Cerebellar nuclear complex (tissue), 1 donor: ENCODE data around the gene COL5A1.

Source experiments
- DNase-seq, 2 experiments: peaks; one replicate each; lab custom pipeline; 2025; lab: John Stamatoyannopoulos, UW

Gene COL5A1

DNA sequence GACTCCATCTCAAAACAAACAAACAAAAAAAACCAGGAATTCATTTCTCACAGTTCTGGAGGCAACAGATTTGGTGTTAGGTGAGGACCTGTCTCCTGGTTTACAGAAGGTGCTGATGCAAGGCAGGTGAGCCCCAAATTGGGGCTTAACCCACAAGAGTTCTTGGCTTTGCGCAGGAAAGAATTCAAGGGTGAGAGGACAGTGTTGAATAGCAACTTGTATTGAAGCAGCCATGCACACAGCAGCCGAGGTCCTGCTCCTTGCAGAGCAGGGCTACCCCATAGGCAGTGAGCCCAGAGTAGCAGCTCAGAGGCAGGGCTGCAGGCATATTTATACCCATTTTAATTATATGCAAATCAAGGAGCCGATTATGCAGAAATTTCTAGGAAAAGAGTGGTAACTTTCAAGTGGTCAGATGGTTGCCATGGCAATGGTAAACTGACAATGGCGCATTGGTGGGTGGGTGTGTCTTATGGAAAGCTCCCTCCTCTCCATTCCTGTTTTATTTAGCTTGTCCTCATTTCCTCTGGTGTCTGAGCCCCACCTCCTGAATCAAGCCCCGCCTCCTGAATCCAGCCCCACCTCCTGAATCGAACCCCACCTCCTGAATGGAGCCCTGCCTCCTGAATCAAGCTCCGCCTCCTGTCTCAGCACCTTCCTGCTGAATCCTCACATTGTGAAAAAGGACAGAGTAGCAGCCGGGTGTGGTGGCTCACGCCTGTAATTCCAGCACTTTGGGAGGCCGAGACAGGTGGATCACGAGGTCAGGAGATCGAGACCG is 34.5 kb upstream of the COL5A1 start:
- no peak for DNase-seq

DNA sequence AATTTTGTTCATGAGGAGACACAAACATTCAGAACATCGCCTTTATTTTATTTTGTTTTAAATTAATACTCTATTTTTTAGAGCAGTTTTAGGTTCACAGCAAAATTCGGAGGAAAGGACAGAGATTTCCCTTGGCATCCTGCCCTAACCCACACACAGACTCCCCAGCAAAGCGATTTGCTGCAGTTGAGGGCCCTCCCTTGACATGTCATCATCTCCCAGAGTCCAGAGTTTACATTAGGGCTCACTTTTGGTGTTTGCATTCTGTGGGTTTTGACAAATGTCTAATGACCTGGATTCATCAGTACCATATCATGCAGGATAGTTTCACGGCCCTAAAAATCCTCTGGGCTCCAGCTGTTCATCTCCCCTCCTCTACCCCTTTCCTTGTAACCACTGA is 33.6 kb upstream of the COL5A1 start:
- no peak for DNase-seq

DNA sequence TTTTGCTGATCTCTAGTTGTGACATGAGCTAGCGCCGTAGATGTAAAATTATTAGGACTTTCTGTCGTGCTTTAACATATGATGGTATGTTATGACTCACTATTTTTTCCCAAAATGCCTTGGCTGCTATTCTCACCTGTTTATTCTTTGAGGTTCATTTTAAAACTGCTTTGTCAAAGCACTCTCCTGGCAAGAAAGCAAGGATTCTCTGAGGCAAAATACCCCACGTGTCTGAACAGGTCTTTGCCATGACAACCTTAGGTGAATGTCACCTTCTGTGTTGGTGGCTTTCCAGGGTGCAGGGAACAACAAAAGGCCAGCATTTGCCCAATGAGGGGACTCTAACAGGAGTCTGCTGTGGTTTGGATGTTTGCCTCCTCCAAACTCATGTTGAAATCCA is 30.6 kb upstream of the COL5A1 start:
- no peak for DNase-seq

DNA sequence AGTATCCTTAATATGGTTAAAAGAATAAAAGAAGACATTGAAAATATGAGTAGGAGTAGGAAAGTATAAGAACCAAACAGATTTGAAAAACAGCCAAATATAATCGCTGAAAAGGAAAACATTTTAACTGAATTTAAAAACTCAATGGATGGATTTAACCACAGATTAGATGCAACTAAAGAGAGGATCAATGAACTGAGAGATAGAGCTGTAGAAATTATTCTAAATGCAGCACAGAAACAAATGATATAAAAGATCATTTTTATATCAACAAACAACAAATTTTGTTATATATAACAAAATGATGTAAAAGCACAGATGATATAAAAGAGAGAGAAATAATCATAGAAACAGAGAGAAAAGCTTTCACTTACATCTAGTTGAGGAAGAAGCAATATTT is 29.3 kb upstream of the COL5A1 start:
- no peak for DNase-seq

DNA sequence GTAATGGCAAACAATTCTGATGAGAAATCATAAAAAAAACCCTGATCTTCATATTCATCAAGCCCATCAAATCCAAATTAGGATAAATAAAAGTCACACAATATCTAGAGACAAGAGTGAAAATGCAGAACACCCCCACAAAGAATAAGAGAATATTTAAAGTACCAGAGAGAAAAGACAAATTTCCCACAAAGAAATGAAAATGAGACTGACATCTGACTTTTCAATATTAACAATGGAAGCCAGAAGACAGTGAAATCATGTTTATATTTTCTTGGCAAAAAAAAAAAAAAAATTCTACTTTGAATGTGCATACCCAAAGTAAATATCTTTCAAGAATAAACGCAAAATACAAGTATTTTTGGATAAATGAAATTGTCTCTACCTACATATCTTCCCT is 28.9 kb upstream of the COL5A1 start:
- DNase-seq: no peak

DNA sequence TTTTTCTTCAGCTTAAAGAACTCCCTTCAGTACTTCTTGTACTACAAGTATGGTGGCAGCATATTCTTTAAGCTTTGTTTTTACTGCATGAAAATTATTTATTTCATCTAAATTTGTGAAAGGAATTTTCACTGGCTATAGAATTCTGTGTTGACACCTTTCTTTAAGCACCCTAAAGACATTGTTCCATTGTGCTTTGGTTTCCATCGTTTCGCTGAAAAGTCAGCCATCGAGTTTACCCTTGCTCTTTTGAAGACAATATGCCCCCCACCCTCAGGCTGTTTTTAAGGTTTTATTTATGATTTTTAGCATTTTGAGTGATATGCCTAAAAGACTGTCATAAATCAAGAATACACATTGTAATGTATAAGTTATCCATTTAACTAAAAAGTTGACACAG is 27.3 kb upstream of the COL5A1 start:
- no peak for DNase-seq

DNA sequence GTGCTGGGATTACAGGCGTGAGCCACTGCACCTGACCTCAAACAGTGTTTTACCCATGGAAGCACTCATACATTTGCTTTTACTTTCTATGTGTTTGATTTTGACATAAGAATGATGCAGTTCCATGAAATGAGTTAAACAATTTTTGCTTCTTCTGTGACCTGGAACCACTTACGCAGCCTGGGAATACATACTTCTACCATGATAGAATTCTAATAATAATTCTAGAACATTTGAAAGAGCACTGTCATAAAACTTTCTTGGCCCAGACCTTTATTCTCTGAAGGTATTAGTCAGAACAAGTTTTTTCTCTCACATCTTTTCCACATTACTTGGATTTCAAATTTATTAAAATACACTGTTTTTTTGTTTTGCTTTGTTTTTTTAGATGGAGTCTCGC is 25.3 kb upstream of the COL5A1 start:
- DNase-seq: no peak

DNA sequence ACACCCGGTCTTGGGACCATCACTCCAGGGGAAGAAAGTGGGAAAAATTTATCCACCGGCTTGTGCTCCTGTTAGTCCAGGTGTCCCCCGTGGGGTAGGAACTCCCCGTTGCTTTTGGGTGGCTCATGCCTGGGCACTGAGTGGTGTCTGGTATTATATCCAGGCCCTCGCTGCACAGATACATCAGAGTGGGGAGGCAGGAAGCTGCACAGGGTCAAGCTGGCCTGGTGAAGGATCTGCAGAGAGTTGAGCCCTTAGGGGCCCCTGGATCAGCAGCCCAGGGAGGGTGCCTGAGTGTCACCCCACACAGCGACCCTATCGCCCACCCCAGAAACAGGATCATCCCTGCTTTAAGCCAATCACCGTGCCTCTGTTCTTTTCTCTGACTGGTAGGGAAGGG is 24.4 kb upstream of the COL5A1 start:
- no peak for DNase-seq

DNA sequence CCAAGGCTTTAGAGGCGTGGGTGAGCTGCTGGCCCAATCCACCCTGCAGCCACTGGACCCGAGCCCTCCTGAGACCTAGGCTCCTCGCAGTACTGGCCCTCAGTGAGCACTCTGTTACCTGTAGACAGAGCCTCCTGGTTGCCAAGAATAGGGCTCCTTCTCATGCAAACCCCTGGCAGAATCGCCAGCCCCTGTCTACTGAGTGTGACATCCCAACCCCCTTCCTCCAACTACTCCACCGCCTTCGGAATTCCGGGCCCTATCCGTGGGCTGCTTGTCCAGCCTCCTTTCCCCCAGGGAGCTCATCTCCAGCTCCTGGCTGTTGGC is 23.8 kb upstream of the COL5A1 start:
- no peak for DNase-seq

DNA sequence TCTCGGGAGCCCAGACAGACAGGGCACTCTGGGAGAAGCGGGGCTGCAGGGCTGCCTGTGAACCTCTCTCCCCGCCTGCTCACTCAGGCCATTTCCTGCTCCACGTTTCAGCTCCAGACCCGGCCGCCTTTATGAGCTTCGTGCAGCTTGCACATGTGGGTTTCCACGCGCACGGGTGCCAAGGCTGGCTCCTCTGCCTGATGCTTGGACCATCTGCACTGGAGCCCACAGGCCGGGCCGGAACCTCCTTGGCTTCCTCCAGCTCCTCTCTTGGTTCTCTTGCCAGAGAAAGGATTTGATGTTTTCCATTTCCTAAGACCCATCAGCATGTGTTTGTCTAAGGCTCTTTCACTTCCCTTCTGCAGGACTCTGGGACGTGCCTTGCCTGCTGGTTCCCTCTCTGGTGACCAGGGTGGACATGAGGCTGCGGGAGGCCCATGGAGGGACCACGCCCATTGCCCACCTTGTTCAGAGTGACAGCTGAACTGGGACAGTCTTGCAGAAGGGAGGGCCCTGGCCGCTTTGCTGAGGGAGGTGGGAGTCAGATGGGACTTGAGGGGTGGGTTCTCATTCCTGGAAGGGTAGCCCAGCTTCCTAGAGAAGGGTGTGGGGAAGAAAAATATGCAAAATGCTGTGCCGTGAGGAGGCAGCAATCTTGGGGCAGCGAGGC is 23.3 kb upstream of the COL5A1 start:
- DNase-seq: no peak

DNA sequence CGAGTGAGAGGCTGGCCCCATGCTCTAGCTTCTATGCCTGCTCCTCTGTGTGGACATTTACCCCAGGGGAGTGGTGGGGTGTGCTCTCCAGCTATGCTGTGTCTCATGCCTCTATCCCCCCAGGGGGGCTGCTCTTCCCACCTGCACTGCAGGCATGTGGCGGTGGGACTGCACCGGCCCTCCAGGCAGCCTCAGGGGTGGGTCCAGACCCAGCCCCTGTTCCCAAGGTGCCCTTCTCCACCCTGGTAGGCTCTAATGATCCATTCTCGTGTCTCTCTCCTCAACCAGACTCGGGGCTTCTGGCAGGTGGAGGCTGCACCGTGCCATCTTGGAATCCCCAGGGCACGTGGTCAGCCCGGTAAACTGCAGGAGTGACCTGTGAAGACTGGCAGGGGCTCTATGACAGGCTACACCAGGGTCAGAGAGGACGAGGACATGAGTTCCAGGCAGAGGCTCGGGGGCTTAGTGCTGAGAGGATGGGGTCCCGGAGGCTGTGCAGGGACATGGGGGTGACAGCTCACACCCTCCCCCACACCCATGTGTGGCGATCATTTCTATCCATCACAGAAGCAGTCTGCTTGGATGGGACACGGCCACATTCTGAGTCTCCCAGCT is 22.7 kb upstream of the COL5A1 start:
- DNase-seq: no peak

DNA sequence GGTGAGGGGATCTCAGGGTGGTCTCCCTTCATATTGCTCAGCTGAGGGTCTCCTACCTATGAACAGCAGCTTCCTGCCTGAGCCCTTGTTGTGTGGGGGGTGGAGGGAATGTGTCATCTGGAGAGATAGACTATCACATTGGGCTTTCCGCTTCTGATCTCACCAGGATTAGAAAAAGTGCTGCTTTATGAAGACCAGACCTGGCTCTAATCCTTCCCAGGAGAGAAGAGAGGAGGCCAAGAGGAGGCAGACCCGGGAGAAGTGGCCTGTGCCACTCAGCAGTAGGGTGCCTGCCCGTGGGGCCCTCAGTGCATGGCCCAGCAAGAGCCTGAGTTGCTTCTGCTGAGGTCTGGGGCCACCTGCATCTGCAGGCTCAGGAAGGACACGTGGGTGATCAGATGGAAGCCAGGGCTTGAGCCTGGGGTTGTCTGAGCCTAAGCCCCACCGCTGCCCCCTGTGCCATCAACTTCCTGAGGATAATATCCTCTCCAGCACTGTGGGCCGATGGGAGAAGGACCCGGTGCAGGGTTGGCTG is 22.1 kb upstream of the COL5A1 start:
- no peak for DNase-seq

DNA sequence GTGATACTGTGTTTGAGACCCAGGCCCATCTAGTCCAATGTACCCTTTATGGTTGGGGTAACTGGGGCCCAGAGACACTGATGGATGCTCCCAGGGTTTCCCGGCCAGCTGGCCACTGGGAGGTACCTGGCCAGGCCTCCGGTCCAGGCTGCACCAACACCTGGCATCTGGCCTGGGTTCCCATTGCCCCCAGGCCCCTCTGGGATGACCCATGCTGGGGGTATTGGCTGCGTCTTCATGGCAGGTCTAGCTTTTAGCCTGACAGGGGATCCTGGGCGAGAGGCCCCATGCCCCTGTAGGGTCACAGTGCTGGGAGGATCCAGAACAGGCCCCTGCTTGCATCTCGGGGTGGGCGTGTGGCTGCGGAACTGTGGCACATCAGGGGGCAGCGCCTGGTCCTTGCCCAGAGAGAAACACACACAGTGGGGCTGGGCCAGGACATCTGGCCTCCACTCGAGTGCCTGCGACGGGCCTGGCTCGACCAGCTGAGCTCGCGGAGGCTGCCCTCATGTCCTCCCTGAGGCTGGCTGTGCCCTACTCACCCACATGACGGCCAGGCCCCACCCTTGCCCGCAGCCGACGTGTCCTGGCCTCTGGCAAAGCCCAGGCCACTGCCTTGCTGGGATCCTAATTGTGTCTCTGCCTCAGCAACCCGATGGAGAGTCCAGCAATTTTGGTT is 21.5 kb upstream of the COL5A1 start:
- DNase-seq: no peak

DNA sequence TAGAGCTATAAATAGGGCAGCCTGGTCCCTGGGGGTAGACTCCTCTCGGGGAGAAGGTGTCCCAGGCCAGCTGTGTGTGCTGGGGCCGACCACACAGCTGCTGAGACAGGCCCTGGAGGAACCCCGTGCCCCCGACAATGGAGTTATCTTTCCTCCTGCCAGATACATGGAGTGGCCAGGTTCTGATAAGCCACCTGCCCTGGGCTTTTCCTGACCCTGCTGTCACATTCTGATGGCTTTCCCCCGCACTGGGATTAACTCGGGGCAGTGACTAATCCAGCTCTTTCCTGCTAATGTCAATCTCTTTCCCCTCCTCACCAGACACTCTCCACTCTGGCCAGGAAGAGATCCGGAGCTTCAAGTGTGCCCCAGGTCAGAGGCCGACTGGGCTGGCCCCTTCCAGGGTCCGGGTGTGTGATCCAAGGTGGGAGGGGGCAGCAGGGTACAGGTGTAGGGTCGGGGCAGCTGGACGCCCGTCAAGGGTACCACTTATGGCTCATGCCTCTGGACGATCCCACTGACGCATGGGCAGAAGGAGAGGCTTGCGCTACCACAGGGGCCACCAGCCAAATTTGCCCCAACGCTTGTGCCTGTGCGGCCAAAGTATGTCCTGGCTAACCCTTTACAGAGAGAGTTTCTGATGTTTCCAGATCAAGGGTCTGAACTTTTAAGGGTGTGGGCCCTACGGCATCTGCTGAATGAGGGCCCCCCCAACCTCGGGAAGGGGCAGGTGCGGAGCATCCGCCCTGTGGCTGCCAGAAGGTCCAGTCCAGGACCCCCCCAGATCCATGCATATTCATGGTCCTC is 20.6 kb upstream of the COL5A1 start:
- no peak for DNase-seq

DNA sequence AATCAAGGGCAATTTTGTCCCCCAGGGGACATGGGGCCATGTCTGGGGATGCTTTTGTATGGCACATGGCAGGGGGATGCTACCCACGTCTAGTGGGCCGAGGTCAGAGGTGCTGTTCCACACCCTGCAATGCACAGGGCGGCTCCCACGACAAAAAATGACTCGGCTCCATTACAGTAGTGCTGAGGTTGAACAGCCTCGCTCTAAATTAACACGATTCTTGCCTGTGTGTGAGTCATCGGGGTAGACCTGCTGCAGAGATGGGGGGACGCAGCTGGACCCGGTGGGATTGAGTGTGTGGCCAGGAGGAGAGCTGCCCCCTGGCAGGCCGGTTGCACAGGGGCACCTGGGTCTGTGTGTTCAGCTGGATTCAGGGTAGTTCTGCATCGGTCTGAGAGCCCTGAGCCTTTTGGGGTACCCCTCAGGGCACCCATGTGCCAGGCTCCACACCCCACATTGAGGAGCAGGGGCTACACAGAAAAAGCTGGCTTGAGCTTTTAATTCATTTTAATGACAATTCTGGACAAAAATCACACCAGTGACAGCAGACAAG is 20.0 kb upstream of the COL5A1 start:
- no peak for DNase-seq

DNA sequence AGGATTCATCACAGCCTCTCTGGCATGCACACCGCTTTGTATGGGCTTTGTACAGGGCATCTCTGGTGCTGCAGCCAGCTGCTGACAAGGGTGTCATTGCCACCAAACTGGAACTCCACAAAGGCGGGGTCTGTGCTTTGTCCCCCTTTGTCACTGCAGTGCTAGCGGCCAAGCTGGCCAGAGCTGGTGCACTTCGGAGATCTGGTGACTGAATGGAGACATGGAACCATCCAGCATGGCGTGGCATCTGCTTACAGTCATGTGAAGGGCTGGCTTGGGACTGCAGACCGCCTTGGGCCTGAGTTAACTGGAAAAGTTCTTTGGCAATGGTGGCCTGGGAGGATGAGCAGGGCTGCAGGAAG is 18.7 kb upstream of the COL5A1 start:
- no peak for DNase-seq

DNA sequence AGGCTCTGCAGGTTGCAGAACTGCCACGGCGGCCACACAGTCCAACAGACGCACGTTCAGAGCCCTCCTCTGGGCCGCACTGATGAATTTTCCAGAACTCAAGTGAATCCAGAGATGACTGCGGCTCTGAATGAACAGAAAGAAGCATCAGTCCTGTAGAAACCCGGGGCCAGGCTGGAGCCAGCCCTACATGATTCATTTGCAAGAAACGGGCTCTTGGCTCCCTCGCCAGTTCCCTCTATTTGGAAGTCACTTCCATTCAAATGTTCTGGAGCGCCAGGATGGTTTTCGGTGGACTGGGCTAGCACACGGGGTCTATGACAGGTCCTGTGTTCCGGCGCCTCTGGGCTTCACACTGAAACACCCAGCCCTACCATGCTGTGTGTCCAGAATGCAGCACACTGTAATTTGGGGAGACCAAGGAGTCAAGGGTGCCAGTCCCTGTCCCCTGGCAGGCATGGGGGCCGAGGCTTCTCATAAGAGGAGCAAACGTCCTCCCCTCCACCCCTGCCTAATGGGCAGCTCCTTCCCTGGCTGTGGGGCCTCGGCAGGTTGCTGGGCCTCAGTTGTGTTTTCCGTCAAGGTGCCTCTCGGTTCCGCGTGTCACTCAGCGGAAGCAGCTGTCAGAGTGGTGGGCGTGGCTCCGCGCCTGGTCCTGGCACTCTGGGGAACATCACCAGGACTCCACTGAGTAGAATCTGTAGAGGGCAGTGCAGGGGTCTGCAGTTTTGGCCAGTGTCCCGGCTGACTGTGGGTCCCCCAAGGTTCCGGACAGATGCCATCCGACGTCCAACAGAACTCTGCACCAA is 18.1 kb upstream of the COL5A1 start:
- no peak for DNase-seq

DNA sequence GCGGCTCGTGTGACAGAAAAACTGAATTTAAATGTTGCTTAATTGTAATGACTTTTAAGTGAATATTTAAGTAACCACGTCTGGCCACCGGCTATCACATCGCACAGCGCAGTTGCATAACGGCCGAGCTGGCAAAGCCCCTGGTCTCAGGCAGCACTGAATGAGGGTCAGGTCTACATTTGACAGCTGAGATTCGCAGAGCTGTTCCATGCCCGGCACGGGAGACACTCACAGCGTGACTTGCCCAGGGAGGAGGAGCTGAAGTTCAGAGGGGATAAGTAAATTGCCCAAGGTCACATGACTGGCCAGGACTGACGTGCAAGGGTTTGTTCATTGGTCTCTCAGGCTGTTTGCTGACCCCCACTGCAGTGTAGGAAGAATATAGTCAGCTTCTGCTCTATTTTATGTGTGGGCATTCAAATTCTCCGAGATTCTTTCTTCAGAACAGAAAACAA is 17.4 kb upstream of the COL5A1 start:
- no peak for DNase-seq

DNA sequence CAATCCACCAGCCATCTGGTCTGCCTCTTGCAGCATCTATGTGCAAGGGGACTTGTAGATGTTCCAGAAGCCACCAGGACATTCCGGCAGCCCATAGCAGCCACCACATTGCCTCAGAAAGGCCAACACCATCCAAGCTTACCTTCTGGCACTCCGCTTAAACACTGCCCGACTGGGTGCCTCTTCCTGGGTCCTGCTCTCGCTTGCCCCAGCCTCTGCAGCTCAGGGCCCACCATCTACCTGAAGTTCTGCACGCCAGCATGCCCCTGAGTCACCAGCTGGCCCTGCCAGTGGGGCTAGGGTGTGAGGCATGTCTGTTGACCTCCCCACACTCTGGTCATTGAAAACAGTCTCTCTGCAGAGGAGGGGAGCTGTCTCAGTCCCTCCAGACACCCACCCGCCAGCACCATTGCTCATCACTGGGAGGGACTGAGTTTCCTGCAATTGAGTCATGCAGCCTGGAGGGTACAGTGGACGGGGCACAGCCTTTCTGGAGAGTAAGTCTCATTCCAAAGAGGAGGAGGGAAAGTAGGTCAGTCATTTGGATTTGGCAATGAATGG is 16.9 kb upstream of the COL5A1 start:
- DNase-seq: no peak

DNA sequence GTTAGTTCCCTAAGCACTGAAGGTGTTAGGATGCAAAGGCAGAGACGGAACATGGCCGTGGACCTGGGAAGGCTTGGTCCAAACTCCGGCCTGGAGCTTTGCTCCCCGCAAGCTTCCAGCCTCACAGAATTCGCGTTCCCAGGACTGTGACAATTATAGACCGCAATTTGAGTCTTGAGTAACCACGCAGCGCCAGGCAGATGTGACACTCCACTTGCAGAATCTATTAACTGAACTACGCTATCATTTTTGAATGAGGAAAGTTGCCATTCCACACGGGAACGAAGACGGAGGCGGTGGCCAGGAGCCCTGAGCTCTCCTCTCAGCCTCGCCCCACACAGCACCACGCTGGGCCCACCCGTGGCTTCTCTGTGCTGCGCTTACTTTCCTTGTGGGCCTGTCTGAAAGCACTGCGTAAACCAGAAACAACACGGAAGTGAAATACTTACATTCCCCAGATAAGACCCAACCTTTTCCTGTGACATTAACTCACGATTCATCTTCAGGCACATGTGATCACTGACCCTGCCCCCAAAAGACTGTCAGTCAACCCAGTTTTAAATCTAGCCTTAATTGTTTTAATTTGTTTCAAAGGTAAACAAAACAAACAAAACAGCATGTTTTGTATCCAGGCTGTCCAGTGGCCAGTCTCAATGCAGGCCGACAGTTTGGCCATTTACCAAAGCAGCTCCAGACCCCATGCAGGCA is 16.1 kb upstream of the COL5A1 start:
- no peak for DNase-seq
